Fibroblast of peridontal ligament (primary cell): ENCODE results near the gene PASK.

Source experiments
- DNase-seq: peaks from one replicate; pipeline ENCODE4 v3.0.0-alpha.2; 2010; ENCODE audit errors: extremely low read depth

PASK gene

DNA sequence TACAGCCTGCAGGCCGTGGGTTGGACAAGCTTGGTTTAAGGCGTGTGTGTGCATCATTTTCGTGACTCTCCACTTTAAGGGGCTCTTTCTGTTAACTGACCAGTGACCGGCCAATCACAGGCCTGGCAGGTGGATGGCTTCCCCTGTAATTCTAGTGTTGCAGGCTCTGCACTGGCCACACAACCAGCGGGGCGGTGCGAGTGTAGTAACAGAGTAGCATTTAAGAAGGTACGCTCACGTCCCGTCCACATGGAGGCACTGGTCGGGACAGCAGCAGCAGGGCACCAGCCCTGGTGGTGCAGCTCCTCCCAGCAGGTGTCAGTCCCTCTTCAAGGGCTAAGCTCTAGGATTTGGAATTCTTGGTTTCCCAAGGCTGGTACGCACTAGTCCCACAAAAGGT, 31.2 kb upstream of the PASK start:
- no peak for DNase-seq

DNA sequence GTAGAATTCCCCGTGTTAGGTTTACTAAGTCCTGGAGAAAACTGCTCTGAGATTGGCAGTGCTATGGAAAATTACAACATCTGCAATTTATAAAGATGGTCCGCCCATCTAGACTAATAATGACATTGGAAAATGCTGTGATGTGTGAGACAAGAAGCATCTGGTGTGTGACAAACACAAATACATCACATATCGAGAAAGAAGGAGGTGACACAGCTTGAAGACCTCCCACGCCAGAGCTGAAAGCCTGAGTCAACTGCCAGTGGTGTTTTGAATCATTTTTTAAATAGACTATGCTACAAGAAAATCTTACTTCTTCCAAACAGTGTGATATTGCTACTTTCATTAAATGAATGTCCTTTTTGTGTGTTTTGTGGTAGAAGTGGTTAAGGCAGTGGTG, 30.6 kb upstream of the PASK start:
- DNase-seq = no peak

DNA sequence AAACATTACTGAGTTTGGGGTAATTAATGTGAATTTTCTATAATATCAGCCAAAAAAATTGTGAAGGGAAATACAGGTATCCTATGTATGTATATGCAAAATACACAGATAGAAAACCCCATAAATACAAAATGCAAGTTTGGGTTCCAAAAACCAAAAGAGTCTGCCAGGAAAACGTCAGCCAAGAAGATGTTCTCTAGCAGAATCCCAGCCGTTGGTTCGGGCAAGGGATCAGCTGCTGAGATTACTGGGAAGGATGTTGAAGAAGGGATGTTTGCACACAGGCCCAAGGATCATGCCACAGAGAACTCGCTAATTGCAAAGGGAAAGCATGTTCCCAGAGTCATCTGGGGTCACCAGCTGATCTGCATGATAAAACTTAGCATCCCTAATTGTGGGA, 29.7 kb upstream of the PASK start:
- DNase-seq = no peak

DNA sequence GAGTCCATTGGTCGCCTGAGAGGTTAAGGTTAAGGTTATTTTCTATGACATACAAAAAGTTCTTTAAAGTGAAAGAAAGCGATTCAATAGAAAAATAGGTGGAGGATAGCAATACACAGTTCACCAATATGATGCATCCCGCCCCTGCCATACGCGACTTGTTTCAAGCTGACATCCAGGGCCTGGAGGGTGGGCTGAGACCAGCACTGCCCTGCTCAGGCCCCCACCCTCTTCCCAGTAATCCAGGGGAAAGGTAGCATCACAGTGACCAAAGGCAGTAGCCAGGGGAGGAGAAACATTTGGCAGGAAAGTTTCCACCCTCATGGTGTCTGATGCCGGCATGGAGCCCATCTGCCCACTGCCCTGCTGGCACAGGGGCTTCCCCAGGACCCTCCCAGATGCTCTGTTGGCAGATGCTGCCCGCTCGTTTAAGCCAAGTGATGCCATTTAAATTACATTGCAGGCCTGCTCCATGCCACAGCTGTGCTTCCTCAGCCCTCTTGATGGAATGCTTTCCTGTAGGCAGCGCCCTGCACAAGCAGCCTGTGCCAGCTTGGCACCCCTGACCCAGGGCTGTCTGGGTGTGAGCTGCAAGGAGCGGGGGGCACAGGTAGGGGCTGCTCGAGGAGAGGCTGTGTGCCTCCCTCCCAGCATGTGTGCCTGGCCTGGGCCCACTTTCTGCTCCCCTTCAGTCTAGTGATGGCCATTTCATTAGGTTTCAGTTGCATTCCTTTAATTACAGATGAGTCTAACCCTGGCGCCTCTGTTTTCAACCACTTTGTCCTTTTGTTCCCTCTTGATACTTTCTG, 28.5 kb upstream of the PASK start:
- no peak for DNase-seq

DNA sequence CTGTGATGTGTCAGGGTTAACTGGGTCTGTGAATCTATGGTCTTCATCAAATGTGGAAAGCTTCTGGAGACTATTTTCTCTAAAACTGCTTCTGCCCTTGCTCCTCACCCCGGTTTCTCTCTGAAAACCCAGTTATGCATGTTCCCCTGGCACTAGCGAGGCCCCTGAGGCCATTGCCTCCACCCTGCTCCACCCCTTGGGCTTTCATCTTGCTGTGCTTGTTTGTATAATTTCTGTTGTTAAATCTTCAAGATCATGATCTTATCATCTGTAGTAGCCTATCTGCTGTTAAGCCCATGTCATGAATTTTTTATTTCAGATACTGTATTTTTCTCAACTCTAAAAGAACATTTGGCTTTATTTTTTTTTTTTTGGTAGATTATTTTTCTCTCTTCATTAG, 24.3 kb upstream of the PASK start:
- DNase-seq = no peak

DNA sequence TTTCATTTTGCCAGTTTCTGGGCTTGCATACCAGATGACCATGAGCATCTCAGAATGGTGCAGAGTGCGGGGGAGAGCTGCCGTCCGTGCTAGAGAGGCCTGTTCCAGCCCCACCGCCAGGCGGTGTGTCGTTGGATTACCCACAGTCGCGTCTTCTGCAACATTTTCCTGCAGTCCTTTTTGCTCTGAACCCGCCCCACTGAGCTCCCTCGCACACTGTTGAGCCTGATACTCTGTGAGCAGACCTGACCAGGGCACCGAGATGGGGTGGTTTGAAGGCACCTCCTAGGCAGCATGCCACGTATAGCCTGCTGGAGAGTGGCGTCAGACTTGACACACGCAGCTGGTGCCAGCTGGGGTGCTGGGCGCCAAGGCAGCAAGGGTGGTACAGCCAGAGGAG, 19.1 kb upstream of the PASK start:
- DNase-seq = no peak

DNA sequence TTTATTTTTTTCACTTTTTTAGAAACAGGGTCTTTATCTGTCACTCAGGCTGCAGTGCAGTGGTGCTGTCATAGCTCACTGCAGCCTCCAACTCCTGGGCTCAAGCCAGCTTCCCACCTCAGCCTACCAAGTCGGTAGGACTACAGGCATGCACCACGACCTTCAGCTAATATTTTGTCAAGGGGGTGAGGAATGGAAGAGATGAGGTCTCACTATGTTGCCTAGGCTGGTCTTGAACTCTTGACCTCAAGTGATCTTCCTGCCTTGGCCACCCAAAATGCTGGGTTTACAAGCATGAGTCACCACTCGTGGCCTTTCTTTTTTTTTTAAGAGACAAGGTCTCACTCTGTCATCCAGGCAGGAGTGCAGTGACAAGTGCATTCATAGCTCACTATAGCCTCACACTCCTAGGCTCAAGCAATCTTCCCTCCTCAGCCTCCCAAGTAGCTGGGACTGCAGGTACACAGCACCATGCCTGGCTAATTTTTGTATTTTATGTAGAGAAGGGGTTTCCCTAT, 14.4 kb upstream of the PASK start:
- no peak for DNase-seq

DNA sequence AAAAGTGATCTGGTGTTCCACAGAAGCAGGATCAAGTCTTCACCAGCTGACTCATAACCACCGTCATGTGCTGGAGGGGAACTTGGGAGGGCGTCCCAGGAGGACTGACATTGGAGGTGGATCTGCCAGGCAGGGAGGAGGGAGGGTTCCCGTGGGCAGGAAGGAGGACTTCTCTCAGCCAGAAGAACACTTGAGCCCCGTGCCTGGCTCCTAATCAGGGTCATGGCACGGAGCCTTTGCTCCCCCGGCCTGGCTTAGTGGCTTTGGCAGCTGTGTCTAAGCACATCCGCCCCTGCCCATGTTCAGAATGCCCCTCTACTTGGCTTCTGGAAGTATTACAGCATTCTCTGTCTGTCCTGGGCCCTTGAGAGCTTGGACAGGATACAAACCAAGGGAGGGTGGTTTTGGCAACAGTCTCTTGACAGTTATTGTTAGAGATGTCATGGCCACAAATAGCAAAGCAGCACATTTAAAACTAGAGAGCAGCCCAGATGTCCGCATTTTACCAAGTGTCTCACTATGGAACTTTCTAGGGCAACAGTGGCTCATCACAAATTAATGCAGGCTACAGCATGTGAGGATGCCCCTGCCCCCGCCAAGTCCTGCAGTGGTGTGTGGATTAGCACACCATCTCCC, 12.5 kb upstream of the PASK start:
- DNase-seq = peak; percentile 95

DNA sequence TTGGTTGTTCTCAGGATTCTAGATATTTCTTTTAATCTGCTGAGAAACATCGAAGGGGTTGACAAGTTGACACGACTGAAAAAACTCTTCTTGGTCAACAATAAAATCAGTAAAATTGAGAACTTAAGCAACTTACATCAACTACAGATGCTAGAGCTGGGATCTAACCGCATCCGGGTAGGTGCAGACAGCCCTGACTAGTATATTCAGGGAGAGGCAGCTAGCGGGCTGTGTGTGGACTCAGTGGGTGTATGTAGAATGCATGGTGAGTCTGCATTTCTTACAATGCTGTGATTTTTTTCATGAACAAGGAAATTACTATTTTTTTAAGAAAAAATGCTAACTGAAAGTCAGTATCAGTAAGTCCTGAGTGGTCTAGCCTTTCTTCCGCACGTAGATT, 11.0 kb upstream of the PASK start:
- DNase-seq = no peak

DNA sequence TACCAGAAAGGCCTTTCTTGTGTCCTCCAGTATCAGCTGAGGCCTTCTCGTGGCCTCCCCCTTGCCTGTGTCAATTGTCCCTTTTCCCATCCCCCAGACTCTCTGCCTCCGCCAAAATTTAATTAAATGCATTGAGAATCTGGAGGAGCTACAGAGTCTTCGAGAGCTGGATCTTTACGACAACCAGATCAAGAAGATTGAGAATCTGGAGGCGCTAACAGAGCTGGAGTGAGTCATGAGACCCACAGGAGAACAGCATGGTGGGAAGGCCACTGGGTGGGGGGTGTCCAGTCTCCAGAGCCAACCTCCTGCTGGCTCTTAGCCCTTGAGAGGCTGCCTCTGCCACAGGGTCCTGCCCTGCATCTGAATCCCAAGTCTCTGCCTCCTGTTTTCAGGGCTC, 9.8 kb upstream of the PASK start:
- no peak for DNase-seq

DNA sequence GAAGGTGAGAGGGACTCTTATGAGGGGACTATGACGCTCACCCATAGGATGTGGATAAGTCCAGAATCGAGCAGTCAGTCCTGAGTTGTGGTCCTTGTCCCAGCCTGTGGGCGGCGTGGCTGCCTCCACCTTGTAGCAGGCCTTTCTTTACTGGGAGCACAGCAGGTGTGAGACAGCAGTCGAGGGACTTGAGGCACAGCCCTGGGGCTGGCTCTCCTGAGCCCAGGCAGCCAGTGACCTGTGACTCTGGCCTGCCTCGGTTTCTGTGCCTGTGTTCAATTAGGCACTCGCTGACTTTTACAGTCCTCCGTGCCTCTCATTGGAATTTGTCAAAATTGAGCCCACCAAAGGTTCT, 9.3 kb upstream of the PASK start:
- DNase-seq = no peak

DNA sequence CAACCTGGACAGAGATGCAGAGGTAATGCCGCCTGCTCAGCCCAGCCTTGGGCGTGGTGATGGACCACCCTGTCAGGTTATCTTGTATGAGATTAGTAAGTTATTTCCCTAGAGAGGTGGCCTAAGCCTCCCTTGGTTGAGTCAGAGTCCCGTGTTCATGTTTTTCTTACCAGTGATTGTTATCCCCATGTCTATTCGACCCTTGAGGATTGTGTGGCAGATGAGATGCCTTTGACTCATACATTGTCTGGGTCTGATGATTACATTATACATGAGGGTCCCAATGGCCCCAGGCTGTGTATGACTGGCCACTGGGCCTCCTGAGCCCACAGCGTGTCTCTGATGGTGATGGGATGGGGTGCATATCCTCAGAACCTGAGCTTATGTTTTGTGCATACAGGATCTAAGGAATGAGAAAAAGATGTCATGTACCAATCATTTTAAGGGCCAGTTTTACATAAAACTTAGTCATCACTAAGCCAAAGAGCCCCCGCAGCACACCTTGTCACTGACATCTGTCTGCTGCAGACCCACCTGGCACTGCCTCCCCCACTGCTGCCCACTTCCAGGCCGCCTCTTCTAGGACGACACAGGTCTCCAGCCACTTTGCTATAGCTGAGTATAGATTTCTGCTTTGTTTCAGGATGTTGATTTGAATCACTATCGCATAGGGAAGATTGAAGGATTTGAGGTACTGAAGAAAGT, 8.7 kb upstream of the PASK start:
- peak; percentile 26 for DNase-seq

DNA sequence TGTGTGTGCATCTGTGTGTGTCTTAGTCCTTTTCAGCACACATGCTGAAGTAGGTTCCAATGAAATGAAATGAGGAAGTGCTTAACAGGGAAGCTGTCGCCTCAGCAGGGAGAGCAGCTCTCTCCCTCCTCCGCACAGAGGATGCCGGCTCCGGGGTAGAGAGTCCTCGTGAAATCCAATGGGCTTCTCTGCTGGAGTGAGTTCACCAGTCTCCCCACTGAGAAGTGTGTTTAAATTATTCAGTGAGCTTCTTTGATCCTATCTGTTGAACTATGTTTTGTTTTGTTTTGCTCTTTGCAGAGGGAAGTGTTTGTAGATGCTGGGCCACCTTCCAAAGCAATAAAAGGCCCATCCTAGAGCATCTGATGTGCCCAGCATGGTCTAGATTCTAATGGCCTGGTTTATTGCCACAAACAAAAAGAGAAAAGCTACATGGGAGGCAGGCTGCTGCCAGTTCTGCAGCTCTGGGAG, 7.7 kb upstream of the PASK start:
- no peak for DNase-seq

DNA sequence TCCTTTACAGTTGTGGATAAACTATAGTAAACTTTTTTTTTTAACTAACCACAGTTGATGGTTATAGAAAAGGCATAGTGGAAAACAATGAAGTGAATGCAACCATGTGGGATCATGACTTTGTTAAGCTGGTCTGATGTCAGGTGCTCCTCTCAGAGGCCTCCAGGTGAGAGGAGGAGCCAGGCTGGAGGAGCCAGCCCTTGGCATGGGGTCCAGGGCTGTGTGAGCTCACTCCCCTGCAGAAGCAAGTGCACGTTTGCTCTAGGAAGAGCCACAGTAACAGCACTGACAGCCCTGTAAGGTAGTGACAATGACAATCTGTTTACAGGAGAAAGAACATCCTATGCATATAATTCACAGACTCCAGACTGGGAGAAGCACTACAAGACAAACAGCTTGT, 6.7 kb upstream of the PASK start:
- no peak for DNase-seq

DNA sequence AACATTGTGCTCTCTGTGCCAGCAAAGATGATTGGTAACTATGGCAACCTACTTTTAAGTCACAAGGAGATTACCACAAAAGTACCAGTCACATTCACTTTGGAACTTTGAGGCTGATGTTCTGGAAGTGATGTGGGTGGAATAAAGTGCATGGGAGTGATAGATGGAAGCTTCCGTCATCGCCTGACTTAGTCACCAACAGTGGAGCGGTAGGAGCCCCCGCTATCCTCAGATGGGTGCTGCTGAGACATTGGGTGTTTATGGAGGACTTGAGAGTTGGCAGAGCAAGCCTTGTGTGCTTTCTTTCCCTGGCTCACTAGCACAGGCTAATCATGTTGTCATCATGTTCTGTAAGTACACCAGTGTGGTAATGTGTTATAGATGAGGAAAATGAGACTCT, 5.6 kb upstream of the PASK start:
- DNase-seq = peak; percentile 24

DNA sequence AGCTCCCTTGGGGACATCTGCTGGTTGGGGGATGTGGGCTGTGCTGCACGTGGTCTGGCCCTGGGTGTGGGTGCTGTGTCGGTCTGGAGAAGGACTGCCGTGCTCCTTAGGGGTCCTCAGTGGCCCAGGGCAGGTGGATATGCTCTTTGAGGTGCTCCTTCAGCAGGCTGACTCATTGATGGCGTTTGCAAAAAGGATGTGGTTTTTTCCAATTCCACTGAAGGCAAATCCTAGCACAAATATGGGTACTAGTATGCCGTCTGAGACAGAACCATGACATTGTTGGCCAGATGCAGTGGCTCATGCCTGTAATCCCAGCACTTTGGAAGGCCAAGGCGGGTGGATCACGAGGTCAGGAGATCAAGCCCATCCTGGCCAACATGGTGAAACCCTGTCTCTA, 4.3 kb upstream of the PASK start:
- no peak for DNase-seq

DNA sequence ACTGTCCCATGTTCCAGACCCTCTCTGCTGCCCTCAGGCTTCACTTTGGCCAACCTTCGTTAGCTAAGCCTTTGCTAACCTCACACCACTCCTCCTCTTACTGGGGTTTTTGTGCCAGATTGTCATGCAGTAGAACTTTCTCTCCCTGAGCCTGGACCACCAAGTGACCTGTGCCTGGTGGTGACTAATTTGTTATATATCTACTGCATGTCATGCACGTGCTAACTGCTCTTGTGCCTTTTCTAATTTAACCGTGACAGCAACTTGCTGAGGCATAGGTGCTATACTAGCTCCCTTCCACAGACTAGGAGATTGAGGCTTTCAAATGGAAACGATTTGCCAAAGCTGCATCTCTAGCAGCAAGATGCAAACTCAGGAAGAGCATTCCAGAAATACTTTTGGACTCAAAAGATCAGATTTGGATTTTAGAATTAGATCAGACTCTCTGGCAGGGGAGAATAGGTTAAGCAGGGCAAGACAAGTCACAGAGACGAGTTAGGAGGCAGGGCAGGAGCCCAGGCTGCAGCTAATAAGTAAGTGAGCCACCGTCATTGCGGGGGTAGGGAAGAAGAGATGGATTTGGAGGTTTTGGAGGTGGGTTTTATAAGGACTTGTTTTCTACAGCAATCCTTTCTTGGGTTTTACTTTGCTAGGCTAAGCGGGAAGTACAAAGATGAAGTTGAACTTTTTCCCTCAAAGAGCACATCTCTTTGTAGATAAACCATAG, 2.8 kb upstream of the PASK start:
- no peak for DNase-seq

DNA sequence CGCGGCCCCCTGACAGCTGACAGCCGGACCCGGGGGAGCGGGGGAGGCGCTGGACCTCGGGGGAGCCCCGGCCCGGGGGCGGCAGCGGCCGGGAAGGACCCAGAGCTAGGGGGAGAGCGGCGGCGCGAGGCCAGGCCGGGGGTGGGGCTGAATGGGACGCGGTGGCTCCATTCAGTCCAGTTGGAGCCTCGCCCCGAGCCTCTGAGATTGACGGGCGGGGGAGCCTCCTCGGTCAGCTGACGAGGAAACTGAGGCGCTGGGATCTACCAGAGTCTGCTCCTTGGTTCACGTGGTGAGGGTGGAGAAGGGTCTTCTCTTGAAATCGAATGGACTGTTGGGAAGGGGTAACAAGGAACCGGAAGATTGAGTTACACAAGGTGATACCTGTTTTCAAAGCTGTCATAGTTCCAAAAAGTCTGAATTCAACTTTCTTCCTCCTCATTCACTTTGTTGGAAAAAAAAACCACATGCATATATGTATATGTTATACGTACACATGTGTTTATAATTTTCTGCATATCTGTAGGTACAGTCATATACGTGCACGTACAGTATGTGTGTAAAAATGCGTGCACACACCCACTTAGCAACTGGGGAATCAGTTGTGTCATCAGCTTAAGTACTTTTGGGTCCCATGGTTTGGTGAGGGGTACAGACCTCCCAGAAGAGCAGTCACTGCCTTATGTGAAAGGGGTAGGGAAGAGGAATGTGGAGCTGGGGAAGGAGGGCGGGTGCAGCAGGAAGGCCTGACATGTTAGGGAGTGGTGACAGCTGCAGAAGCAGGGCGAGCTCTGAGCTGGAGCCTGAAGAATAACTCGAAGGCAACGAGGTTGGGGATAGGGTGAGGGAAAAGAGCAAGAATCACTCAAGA, 1.6 kb upstream of the PASK start:
- DNase-seq = peak; percentile 15

DNA sequence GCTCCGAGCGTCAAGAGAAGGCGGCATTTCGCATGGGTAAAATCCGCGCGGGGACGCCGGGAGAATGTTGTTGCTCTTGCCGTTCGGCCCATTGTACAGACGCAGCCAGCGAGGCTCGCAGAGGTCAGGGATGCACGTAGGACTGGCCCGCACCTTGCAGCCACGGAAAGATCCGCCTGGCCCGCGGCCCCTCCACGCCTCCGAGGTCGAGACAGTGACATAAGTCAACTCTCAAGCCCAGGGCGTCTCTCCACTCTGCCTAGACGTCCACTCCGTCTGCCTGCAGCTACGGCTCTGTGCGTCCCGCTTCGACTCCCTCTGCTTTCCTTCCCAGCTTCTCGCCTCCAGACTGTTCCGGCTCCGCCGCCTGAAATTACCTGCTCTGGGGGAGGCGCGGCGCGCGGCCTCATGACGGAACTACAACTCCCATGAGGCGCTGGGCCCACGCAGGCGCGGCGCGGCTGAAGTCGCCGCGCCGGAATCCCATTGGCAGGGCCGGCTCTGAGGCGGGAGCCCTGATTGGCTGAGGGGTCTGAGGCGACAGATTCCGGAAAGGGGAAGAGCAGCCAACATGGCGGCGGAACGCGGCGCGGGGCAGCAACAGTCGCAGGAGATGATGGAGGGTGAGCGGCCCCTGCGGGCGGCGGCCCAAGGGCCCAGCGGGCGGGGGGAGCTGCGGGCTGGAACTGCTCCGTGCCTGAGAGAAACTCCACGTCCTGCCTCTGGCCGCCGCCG, 820 bp upstream of the PASK start, which contains the start of gene PPP1R7:
Gene PPP1R7, plus strand, starts transcription at position 543 of the 735 bp plus-strand sequence. Its CDS starts 29 bp downstream, at position 572.
- DNase-seq = peak; percentile 88

DNA sequence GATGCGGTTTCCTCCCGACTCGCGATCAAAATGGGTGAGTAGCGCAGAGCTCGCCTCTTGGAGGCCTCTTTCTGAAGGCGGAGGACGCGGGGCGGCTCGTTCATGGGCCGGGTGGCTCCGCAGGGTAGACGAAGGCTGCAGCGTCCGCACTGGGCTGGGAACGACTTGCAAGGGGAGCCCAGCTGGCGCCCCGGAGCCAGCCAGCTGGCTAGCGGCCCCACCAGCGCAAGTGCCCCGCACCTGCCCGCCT, 328 bp upstream of the PASK start:
- DNase-seq = no peak

DNA sequence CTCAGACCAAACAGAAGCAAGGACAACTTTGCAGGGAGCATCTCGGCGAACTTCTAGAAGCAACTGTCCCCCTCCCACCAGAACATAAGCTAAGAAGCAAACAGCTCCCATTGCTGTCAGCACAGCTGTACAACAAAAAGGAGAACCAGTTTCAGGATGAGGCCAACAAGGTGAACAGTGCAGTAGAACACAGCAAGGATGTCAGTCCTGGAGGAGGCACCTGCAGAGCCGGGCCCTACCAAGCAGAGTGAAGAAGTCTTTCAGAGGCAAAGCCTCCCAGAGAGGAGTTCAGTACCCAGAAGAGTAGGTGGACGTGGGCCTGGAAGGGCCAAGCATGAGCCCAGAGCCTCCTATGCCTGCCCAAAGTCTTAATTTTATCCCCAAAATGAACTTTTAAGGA, 1.0 kb downstream of the PASK start:
- no peak for DNase-seq
